ENCODE measurements around the gene CACTIN.

- TF ChIP-seq EZH2 (IDR thresholded peaks at IDR 0.05; ENCODE audit: borderline replicate concordance, low read length), result no peak
- no peak for TF ChIP-seq CTCF (IDR thresholded peaks at IDR 0.05; ENCODE audit: low read length)
Observed at GRCh38 chr19:3632098-3632497, 5.5 kb upstream of the CACTIN start.

Data from OCI-LY1 (cell line).